IPS-20b (cell line): ENCODE results near the gene RALGAPB.
"Not testable (repeated sequence)": the region's sequence is repeated elsewhere in the genome, so short reads cannot be mapped to it uniquely, and the experiment has no call there.

Experiments used
- H3K27ac ChIP-seq: one replicate; pipeline ENCODE4 v1.5.1; 2013; ENCODE audit warnings: low read length
- H3K27me3 ChIP-seq: 2 replicates; pipeline ENCODE4 v1.6.1; 2013; ENCODE audit warnings: mild to moderate bottlenecking, low read length, inconsistent platforms; ENCODE audit not compliant: insufficient read depth
- H3K36me3 ChIP-seq: 2 replicates; pipeline ENCODE4 v1.6.1; 2013; ENCODE audit warnings: low read depth, mild to moderate bottlenecking, inconsistent platforms, low read length, moderate library complexity; ENCODE audit not compliant: insufficient read depth
- H3K4me1 ChIP-seq: 2 replicates; pipeline ENCODE4 v1.6.1; 2013; ENCODE audit warnings: mild to moderate bottlenecking, control low read depth, inconsistent platforms, low read length, moderate library complexity; ENCODE audit not compliant: insufficient read depth
- H3K4me3 ChIP-seq: 2 replicates; pipeline ENCODE4 v1.5.1; 2013; ENCODE audit warnings: mild to moderate bottlenecking, low read length, inconsistent platforms
- H3K9ac ChIP-seq: 2 replicates; pipeline ENCODE4 v1.6.1; 2013; ENCODE audit warnings: low read depth, mild to moderate bottlenecking, inconsistent platforms, low read length, moderate library complexity
- H3K9me3 ChIP-seq: 2 replicates; pipeline ENCODE4 v1.6.1; 2013; ENCODE audit warnings: mild to moderate bottlenecking, low read depth, low read length, inconsistent platforms; ENCODE audit not compliant: insufficient read depth

Gene RALGAPB

DNA sequence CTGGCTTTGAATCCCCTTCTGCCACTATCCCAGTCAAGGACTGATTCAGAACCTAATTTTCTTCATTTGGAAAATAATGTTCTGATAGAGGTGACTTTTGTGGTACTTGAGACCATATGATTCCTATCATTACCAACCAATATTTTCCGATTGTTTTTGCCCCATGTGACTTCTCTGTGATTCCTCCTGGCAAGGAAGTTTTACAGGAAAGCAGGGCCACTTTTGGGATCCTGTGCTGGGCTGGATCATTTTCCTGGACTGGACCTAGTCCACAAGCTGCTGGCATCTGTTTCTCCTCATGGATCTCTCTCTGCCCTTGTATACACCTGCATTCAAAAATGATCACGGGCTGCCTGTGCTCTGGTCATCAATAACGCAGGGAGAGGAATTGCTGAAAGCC lies 23.6 kb upstream of the RALGAPB start:
- peaks cover 28% of the 10 kb centered on the region for H3K36me3 ChIP-seq
- no peak overlapping the region for H3K27ac ChIP-seq
- H3K9ac ChIP-seq: no peak overlapping the region; the same call in 1 of the 2 replicates
- no peaks in the 10 kb centered on the region for H3K27me3 ChIP-seq
- no peaks in the 10 kb centered on the region for H3K9me3 ChIP-seq
- H3K4me1 ChIP-seq: peaks cover 4% of the 10 kb centered on the region; the same call in 1 of the 2 replicates
- H3K4me3 ChIP-seq: no peak overlapping the region

DNA sequence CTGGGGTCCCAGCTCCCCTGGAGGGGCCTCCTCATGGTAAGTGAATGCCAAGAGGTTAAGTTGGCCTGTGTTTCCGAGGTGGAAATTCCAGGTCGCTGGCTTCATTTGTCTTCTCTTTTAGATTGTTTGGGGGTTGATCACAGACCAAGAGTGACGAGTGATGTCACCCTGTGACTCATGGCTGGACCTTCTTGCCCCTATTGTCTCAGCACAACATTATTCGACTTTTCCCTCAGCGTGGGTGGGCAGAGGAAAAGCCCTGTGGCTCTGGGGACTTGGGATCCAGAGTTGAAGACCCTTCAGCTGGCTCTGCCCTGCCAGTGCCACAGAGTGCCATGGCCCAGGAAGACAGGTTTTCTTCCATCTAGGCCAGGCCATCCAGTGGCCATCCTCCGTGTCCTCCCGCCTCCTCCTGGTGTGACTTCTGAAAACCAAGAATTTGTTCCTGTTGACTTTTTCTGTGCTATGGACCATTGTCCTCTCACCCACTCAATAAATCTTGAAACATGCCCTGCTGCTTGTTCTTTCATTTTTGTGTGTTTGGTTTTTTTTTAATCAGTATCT lies 22.1 kb upstream of the RALGAPB start:
- Histone ChIP-seq H3K27ac (no peak overlapping the region), H3K27me3 (no peaks in the 10 kb centered on the region), H3K9ac (no peak overlapping the region), H3K4me1 (peaks cover 4% of the 10 kb centered on the region; the same call in 1 of the 2 replicates), H3K4me3 (no peak overlapping the region), H3K9me3 (no peaks in the 10 kb centered on the region), H3K36me3 (peaks cover 28% of the 10 kb centered on the region)

GRCh38 chr20:38452880-38453624 lies 19.6 kb upstream of the RALGAPB start:
- H3K27ac ChIP-seq: no peak overlapping the region
- H3K4me1 ChIP-seq: no peaks in the 10 kb centered on the region

GRCh38 chr20:38453941-38454340 lies 18.7 kb upstream of the RALGAPB start:
- Histone ChIP-seq H3K4me1 (no peaks in the 10 kb centered on the region), H3K9ac (no peak overlapping the region), H3K9me3 (no peaks in the 10 kb centered on the region), H3K27ac (no peak overlapping the region), H3K36me3 (peaks cover 20% of the 10 kb centered on the region), H3K4me3 (no peak overlapping the region), H3K27me3 (no peaks in the 10 kb centered on the region)

More at GRCh38 chr20:38452880-38453624, 19.6 kb upstream of the RALGAPB start:
- Histone ChIP-seq H3K27me3 (no peaks in the 10 kb centered on the region), H3K4me3 (no peak overlapping the region), H3K9me3 (no peaks in the 10 kb centered on the region), H3K36me3 (peaks cover 28% of the 10 kb centered on the region), H3K9ac (no peak overlapping the region)

DNA sequence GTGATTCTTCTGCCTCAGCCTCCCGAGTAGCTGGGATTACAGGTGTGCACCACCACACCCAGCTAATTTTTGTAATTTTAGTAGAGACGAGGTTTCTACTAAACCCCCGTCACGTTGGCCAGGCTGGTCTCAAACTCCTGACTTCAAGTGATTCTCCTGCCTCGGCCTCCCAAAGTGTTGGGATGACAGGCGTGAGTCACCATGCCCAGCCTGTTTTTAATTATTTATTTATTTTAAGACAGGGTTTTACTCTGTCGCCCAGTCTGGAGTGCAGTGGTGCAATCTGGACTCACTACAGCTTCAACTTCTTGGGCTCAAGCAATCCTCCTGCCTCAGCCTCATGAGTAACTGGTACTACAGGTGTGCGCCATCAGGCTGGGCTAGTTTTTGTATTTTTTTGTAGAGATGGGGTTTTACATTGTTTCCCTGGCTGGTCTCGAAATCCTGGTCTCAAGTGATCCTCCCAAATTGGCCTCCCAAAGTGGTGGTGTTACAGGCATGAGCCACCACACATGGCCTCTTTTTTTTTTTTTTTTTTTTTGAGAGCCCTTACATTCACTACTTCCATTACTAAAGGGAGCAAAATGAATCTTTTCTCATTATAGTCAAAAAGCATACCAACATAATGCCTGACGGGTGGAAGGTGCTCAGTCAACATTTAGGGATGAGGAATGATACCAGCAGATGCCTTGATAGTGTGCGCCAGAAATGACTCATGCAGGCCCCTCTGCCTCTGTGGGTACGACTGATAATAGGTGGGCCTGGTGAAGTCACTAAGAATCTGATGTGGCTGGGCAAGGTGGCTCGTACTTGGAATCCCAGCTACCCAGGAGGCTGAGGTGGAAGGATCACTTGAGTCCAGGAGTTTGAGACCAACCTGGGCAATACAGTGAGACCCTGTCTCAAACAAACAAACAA lies 17.8 kb upstream of the RALGAPB start:
- H3K4me3 ChIP-seq: no peak overlapping the region
- no peak overlapping the region for H3K27ac ChIP-seq
- H3K9me3 ChIP-seq: no peaks in the 10 kb centered on the region
- H3K9ac ChIP-seq: no peak overlapping the region
- H3K36me3 ChIP-seq: peaks cover 11% of the 10 kb centered on the region
- H3K27me3 ChIP-seq: no peaks in the 10 kb centered on the region
- no peaks in the 10 kb centered on the region for H3K4me1 ChIP-seq

DNA sequence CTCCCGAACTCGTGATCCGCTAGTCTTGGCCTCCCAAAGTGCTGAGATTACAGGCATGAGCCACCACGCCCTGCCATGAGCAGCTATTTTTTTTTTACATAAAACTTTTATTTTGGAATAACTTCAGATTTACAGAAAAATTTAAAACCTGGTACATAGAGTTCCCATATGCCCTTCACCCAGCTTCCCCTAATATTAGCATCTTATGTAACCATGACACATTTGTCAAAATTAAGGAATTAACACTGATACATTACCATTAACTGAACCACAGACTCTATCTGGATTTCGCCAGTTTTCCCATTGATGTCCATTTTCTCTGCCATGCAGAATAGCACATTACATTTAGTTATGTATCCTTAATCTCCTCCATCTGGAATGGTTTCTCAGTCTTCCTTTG lies 14.3 kb upstream of the RALGAPB start:
- Histone ChIP-seq H3K9ac (no peak overlapping the region), H3K27me3 (no peaks in the 10 kb centered on the region)

DNA sequence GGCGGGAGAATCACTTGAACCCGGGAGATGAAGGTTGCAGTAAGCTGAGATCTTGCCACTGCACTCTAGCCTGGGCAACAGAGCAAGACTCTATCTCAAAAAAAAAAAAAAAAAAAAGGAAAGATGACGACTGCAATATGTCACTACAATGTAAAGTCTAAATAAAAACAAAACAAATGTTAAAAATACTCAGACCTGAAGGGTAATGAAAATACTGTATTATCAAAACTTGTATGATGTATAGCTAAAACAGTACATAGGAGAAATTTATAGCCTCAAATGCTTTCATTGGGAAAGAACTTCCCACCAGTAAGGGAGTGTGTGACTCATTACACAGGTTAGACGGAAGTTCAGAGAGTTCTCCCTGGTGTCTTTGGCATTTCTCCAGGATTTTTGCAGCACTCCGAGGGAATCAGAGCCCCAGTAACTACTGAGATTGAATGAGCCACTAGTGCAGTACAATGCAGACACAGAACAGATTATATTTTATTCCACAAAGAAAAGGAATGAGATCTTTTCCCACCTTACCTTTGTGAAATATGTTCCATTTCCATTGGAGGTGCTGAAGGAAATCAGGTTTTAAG lies 12.5 kb upstream of the RALGAPB start:
- Histone ChIP-seq H3K9me3 (no peaks in the 10 kb centered on the region), H3K4me1 (no peaks in the 10 kb centered on the region), H3K36me3 (no peaks in the 10 kb centered on the region), H3K27ac (no peak overlapping the region), H3K4me3 (no peak overlapping the region), H3K9ac (no peak overlapping the region), H3K27me3 (no peaks in the 10 kb centered on the region)

More for the DNA sequence above, 14.3 kb upstream of the RALGAPB start:
- Histone ChIP-seq H3K4me3 (no peak overlapping the region), H3K36me3 (no peaks in the 10 kb centered on the region), H3K4me1 (no peaks in the 10 kb centered on the region), H3K9me3 (no peaks in the 10 kb centered on the region), H3K27ac (no peak overlapping the region)

DNA sequence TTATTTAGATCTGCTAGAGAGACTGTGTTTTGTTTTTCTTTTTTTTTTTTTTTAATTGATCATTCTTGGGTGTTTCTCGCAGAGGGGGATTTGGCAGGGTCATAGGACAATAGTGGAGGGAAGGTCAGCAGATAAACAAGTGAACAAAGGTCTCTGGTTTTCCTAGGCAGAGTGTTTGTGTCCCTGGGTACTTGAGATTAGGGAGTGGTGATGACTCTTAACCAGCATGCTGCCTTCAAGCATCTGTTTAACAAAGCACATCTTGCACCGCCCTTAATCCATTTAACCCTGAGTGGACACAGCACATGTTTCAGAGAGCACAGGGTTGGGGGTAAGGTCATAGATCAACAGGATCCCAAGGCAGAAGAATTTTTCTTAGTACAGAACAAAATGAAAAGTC lies 12.0 kb upstream of the RALGAPB start:
- H3K4me3 ChIP-seq, H3K27me3 ChIP-seq, H3K27ac ChIP-seq, H3K36me3 ChIP-seq, H3K9ac ChIP-seq, H3K9me3 ChIP-seq, H3K4me1 ChIP-seq: not testable (repeated sequence)

GRCh38 chr20:38461167-38461566 lies 11.5 kb upstream of the RALGAPB start:
- not testable (repeated sequence) for H3K9ac ChIP-seq, H3K4me3 ChIP-seq, H3K27ac ChIP-seq, H3K36me3 ChIP-seq, H3K4me1 ChIP-seq, H3K9me3 ChIP-seq, H3K27me3 ChIP-seq

DNA sequence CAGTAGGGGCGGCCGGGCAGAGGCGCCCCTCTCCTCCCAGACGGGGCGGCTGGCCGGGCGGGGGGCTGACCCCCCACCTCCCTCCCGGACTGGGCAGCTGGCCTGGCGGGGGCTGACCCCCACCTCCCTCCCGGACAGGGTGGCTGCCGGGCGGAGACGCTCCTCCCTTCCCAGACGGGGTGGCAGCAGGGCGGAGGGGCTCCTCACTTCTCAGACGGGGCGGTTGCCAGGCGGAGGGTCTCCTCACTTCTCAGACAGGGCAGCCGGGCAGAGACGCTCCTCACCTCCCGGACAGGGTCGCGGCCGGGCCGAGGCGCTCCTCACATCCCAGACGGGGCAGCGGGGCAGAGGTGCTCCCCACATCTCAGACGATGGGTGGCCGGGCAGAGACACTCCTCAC lies 11.1 kb upstream of the RALGAPB start:
- not testable (repeated sequence) for H3K9ac ChIP-seq, H3K27ac ChIP-seq, H3K9me3 ChIP-seq, H3K36me3 ChIP-seq, H3K4me1 ChIP-seq, H3K4me3 ChIP-seq, H3K27me3 ChIP-seq

- H3K9ac ChIP-seq: no peak overlapping the region
- no peaks in the 10 kb centered on the region for H3K36me3 ChIP-seq
- no peak overlapping the region for H3K4me3 ChIP-seq
- no peaks in the 10 kb centered on the region for H3K4me1 ChIP-seq
- no peak overlapping the region for H3K27ac ChIP-seq
- H3K9me3 ChIP-seq: no peaks in the 10 kb centered on the region
- H3K27me3 ChIP-seq: no peaks in the 10 kb centered on the region
Observed at GRCh38 chr20:38466171-38466570, 6.5 kb upstream of the RALGAPB start.
